GM19240 (cell line): ENCODE data around the gene BPNT1.
"Not testable (repeated sequence)": the region's sequence is repeated elsewhere in the genome, so short reads cannot be mapped to it uniquely, and the experiment has no call there.

Experiments
- DNase-seq: peaks from one replicate; pipeline ENCODE4 v3.0.0; 2011; ENCODE audit warnings: low spot score; ENCODE audit not compliant: insufficient read length

The BPNT1 gene, protein sequence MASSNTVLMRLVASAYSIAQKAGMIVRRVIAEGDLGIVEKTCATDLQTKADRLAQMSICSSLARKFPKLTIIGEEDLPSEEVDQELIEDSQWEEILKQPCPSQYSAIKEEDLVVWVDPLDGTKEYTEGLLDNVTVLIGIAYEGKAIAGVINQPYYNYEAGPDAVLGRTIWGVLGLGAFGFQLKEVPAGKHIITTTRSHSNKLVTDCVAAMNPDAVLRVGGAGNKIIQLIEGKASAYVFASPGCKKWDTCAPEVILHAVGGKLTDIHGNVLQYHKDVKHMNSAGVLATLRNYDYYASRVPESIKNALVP

DNA sequence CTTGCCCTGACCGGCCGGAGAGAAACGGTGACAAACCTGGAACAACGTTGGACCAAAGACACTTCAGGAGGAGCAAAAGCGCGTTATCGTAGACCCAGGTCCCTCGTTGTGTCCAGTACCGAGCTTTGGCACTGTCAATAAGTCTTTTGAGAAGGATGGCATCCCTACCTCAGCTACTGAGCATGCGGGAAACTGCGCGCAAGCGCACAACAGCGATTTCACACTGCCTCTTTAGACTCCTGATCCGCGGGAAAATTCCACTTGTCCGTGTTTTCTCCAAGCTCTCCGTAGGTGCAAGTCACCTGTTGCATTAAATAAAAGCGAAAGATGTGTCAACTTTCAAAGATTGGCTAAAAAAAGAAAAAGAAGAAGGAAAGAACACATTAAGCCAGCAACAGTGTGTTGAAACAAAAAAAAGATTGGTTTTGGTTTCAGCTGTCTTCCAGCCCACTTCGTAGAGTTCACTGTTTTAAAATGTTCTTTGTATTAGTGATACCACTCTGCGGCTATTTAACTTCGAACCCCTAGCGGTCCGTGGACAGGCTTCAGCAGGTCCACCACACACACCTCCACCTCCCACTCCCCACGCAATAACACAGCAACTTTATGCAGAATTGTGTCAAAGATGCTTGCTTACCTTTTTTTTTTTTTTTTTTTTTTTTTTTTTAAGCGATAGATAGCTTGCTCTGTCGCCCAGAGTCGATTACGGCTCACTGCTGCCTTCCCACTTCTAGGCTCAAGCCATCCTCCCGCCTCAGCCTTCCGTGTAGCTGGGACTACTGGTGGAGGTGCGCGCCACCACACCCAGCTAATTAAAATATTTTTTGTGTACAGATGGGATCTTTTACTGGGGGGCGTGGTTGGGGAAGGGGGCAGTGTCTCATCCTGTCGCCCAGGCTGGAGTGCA lies at the start of gene BPNT1:
Gene BPNT1, minus strand, starts transcription at position 139 of the 907 bp plus-strand sequence. CDS start 9,942 bp downstream, outside the sequence.
- DNase-seq = peak; percentile 67

DNA sequence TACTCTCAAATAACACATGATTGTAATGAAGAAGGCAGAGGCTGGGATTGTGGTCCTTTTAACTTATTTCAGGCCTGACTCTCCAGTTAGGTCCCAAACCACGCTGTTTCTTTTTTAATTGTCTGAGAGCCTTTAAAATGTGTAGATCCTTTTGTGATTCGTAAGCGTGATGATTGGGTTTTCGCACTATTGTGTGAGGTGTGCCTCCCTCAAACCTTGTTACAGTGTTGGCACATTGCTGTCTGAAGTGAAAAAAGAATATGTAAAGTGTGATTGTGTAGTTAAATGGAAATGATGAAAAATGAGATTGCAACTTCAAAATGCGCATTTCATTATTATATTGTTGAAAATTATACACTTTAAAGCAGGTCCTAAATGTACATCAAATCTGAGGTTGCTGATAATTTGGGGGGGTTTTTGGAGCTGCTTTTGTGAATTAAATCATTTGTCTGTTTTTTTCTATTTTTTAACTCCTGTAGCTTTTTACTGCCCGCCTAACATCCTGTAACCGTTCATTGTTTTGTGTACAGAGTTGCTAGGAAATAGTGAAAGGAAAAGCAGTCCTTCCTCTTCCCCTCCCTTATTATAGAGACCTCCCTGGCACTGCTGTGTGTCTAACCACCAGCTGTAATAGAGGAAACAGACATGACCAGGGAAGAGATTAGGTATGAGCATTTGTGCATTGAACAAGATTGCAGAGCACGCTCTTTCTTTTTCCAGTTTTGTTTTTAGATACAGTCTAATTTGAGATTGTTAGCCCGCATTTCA lies 47.6 kb upstream of the BPNT1 start:
- no peak for DNase-seq

DNA sequence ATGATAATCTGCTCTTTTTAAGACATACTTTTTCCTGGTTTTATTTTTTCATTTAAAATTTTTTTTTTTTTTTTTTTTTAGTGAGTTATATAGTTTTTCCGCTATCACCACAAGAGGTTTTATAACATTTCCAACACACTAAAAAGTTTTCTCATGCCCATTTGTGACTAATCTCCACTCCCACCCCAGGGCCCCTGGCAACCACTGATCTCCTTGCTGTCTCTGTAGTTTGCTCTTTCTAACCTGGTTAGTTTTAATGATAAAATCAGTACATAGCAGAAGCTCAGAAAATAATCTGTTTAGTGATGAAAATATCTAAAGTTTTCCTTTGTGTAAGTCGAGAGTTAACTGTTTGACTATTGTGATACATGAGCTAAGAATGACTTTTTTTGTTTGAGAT lies 46.2 kb upstream of the BPNT1 start:
- DNase-seq = no peak

DNA sequence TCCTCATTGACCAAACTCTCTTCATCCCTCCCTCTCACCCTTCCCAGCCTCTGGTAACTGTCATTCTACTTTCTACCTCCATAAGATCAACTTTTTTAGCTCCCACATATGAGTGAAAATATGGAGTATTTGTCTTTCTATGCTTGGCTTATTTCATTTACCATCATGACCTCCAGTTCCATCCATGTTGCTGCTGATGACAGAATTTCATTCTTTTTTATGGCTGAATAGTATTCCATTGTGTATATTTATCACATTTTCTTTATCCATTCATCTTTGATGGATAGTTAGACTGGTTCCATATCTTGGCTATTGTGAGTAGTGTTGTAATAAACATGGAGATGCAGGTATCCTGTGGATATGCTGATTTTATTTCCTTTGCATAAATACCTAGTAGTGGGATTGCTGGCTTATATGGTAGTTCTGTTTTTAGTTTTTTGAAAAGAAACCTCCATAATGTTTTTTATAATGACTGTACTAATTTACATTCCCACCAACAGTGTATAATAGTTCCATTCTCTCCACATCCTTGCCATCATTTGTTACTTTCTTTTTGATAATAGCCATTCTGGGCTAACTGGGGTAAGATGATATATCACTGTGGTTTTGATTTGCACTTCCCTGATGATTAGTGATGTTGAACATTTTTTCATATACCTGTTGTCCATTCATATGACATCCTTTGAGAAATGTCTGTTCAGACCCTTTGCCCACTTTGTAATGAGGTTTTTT lies 40.1 kb upstream of the BPNT1 start:
- no peak for DNase-seq

DNA sequence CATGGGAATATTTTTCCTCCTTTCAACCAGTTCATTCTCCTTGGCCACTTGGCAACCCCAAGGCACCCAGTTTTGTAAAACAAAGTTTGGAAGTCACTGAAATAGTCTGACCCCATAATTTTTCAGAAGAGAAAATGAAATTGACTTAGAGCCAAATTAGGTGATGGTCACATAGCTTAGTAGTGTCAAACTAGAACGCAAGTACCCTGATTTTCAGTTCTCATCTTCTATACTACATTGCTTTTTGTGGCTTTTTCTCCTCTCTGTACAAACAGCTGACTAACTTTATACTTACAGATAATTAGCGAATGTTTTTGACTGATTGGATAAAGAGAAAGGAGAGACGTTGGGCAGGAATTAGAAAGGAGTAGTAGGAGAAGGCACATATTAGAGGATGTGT lies 37.5 kb upstream of the BPNT1 start:
- DNase-seq = no peak

DNA sequence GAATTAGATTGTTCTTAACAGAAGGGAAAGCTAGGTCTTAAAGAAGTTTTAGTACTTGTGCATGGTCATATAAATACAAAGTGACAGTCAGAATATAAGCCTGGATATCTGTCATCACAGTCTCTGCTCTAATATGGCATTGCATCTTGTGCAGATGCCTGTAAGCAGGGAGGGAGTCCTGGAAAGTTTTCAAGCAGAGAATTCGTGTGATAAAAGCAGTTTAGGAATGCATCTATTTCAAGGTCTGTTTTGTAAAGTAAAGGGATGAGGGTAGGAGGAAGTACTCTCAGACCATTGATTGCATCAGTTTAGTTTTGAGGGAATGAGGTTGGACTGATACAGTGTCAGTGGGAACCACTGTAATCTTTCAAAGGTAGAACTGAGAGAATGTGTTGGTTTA lies 35.0 kb upstream of the BPNT1 start:
- DNase-seq = no peak

DNA sequence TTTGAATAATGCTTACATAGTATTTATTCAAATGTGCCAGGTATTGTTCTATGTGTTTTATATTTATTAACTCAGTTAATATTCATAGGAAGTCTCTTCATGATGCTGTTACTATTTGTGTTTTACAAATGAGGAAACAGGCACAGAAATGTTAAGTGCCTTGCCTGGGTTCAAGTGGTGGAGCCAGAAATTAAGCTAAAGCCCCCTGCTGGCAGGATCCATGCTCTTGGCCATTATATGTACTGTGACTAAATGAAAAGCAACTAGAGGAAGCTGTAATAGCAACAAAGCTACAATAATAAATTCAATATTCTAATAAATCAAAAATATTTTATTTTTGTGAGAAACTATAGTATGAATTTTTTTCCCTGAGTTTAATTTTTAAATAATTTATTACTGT lies 34.3 kb upstream of the BPNT1 start:
- DNase-seq = no peak

DNA sequence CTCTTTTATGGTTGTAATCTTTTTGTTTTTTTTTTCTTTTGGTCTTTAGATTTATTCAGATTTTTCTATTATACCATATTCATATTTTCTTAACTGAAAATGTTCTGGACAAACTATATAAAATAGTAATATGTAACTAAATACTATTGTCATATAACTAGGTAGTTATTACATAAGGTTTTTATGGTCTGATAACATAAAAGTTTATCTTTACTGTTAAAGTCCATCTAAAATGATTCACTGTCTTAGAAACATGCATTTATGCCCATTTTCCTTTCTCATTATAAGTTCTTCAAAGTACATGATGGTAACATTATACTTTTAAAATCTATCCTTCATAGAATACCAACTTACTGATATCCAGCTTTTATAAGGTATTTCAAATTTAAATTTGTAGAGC lies 33.5 kb upstream of the BPNT1 start:
- DNase-seq = no peak

DNA sequence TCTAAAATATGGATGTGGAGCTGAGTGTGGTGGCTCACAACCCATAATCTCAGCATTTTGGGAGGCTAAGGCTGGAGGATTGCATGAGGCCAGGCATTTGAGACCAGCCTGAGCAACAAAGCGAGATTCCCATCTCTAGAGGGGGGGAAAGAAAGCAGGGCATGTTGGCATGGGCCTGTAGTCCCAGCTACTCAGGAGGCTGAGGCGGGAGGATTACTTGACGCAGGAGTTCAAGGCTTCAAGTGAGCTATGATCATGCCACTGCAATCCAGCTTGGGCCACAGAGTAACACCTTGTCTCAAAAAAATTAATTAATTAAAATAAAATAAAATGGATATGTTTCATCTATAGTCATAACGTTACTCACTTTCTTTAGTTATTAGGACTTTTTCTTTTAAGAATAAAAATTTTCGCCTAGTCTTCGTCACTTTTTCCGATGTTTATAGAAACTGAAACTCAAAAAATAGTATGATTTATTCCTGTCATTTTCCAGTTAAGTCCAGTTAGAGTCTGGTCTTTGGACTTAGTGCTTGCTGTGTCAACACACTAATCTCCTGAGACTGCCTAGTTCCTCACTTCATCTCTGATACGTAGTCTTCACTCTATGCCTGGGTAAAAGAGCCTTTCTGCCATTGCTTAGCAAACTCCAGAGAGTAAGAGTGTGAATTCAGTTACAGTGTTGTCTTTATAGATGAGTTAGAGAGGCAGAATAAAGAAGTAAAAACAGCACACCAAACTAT lies 32.4 kb upstream of the BPNT1 start:
- DNase-seq = no peak

DNA sequence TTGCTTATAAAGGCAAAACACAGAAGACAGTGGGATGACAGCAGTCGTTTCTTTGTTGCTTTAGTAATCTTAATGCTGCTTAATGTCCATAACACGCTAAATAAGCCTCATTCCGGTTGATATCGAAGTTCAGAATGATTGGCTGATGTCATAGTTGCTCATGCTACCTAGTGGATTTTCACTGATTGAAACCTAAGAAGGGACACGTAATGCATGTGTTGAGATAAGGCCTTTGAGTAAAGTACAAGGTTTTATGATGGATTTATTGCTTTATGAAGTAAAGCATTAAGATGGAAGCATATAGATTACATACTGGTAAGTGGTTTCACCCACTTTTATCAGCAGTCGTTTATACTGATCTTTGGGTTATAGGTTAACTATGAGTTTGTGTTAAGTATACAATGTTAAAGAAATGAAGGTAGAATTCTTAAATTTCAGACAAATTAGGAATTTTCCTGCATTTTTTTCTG lies 29.5 kb upstream of the BPNT1 start:
- no peak for DNase-seq

DNA sequence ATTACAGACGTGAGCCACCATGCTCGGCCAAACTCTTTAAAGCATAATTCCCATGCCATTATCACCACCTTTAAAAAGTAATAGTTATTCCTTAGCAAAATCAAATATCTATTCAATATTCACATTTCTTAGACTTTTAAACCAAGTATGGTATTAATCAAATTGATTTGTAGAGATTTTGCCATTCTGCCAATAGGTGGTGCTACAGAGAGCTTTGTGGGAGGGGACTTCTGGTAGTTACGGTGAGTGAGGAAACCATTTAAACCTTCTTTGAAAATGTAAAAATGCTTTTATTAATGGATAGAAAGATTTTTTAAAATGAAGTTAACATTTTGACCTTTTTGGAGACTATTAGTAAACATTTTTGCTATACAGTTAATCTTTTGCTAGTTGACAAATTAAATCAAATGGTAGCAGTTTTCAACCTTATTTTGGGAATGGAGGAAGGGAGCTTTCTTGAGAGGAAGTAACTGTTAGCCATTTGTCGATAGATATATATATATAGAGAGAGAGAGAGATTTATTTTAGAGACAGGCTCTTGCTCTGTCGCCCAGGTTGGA lies 23.6 kb upstream of the BPNT1 start:
- DNase-seq = no peak

DNA sequence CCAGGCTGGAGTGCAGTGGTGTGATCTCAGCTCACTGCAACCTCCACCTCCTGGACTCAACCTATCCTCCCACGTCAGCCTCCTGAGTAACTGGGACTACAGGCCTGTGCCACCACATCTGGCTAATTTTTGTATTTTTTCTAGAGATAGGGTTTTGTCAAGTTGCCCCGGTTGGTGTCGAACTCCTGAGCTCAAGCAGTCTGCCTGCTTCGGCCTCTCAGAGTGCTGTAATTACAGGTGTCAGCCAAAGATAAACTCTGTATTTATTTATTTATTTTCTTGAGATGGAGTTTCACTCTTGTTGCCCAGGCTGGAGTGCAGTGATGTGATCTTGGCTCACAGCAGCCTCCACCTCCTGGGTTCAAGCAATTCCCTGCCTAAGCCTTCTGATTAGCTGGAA lies 23.0 kb upstream of the BPNT1 start:
- not testable (repeated sequence) for DNase-seq

DNA sequence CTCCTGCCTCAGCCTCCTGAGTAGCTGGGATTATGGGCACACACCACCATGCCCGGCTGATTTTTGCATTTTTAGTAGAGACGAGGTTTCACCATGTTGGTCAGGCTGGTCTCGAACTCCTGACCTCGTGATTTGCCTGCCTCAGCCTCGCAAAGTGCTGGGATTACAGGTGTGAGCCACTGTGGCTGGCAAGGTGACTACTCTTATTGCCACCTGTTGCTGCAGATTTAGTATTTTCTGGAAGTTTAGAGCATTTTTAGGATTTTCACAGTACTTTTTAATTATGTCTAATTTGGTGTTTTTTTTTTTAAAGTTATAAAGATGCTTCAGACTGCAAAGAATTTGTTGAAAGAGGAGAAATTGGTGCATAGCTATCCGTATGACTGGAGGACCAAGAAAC lies 20.9 kb upstream of the BPNT1 start:
- DNase-seq = not testable (repeated sequence)

DNA sequence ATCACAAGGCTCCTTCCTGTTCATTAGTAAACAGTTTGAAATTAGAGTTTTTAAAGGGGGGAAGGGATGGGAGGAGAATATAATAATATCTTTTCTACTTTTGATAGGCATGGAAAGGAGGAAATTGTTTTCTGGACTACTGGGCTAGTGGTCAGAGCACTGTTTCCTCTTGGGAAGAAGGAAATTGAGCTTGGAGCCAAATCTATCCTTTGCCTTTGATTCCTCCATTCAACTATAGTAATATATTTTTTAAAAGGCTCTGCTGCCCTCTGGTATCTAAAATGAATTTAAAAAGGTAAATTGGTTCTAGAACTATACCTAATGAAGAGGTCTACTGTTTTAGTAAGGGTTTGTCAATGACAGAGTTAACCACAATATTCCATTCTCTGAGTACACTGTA lies 10.2 kb upstream of the BPNT1 start:
- no peak for DNase-seq

DNA sequence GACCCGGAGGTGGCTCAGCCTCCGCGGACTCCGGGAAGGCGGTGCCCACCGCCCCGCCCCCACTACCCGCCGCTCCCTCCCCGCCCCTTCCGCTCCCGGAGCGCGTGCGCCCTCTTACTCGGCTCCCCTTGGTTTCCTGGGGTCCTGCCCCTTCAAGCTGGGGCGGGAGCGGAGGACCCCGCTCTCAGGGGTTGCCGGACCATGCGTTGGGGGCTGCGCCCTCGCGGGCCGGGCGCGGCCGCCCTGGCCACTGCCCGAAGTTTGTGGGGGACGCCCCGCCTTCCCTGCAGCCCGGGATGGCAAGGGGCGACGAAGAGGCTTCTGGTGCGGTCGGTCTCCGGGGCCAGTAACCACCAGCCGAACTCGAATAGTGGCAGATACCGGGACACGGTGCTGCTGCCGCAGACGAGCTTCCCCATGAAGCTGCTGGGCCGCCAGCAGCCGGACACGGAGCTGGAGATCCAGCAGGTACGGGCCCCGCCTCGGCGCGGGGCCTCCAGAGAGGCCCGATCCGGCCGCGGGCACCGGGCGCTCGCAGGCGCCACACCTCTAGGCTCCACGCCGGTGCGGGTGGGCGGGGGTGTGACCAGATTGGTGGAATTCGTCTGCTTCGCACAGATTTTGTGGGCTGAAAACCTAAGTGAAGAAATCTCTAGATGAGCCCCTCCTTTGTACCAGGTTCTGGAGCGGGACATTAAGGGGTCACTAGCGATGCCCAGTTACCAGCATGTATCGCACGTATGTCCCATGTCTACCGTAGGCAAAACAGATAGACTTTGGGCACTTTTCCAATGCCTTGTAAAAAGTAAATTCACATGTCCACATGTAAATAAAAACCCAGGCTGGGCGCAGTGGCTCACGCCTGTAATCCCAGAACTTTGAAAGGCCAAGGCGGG lies 4.7 kb upstream of the BPNT1 start, which contains the start of gene IARS2:
Gene IARS2, plus strand, starts transcription at position 117 of the 896 bp plus-strand sequence. Its CDS starts 85 bp downstream, at position 202.
- peak; percentile 59 for DNase-seq

DNA sequence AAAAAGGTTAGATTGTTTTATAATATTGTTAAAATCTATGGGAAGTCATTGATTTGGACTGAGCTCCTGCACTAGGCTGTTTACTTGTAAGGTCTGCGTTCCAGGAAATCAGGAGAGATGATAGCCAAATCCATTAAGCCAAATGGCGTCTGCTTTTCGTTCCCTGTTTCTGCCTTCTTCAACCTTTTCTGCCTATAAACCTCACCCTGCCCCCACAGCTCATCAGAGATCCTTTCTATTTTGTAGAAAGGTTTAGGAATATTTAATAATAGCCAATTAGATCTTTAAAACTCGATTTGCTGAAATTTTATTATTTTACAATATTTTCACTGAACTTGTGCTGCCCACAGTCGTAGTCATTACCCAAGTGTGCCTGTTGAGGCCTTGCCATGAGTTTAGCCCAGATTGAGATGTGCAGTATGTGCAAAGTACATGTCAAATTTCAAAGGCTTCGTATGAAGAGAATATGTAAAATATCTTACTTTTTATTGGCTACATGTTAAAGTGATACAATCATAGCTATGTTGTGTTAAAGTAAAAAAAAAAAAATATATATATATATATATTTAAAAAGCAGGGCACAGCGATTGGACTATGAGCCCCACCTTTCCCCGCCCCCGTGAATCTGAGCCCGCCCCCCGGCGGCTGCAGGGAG lies 3.9 kb upstream of the BPNT1 start:
- DNase-seq = no peak

DNA sequence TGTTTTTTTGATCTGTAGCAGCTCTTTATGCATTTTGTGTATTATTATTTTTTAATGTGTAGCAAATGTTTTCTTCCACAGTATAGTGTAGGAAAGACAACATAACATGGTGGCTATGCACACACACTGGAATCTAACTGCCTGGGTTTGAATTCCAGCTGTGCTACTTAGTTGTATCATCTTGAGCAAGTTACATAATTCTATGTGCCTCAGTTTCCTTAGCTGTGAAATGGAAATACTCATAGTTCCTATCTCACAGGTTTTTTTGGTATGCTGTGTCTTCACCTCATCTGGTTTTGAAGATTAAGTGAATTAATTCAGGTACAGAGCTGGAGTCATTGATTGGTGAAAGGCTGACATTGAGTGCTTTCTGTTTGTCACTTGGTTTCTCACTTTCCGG lies 3.1 kb upstream of the BPNT1 start:
- DNase-seq = no peak

DNA sequence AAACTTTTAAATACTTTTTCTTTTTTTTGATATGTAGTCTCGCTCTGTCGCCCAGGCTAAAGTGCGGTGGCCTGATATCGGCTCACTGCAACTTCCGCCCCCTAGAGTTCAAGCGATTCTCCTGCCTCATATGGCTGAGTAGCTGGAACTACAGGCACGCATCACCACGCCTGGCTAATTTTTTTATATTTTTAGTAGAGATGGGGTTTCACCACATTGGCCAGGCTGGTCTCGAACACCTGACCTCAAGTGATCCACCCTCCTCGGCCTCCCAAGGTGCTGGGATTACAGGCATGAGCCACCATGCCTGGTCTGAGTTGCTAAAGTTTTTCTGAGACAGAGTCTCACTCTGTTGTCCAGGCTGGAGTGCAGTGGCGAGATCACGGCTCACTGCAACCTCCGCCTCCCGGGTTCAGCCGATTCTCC lies 3.3 kb downstream of the BPNT1 start:
- not testable (repeated sequence) for DNase-seq
